Islet of Langerhans (tissue), 1 donor: ENCODE data around the gene TMBIM1.
"Not testable (repeated sequence)": the region's sequence is repeated elsewhere in the genome, so short reads cannot be mapped to it uniquely, and the experiment has no call there.

Experiments used
- FAIRE-seq: peaks from one replicate; lab custom pipeline; 2011; peaks lifted over from hg19 to GRCh38; lab: Jason Lieb, UNC

TMBIM1 gene

GRCh38 chr2:218318241-218318640 is 25.9 kb upstream of the TMBIM1 start:
- no peak for FAIRE-seq

- no peak for FAIRE-seq
Measured at GRCh38 chr2:218317835-218318234, 25.5 kb upstream of the TMBIM1 start.

- no peak for FAIRE-seq
Measured at GRCh38 chr2:218317303-218317630, 25.0 kb upstream of the TMBIM1 start.

- FAIRE-seq = no peak
Measured at GRCh38 chr2:218315397-218315796, 23.1 kb upstream of the TMBIM1 start.

- FAIRE-seq = not testable (repeated sequence)
Measured at GRCh38 chr2:218314764-218315163, 22.5 kb upstream of the TMBIM1 start.

GRCh38 chr2:218313356-218313755 is 21.1 kb upstream of the TMBIM1 start:
- FAIRE-seq = no peak

GRCh38 chr2:218312267-218312756 is 20.0 kb upstream of the TMBIM1 start:
- FAIRE-seq = no peak

GRCh38 chr2:218311541-218312266 is 19.4 kb upstream of the TMBIM1 start:
- FAIRE-seq = not testable (repeated sequence)

GRCh38 chr2:218310853-218311540 is 18.7 kb upstream of the TMBIM1 start:
- FAIRE-seq = no peak

GRCh38 chr2:218307415-218308090 is 15.2 kb upstream of the TMBIM1 start:
- no peak for FAIRE-seq

- no peak for FAIRE-seq
Measured at GRCh38 chr2:218306184-218306920, 14.0 kb upstream of the TMBIM1 start.

- FAIRE-seq = no peak
Measured at GRCh38 chr2:218305383-218305782, 13.1 kb upstream of the TMBIM1 start.

GRCh38 chr2:218301176-218301819 is 9.0 kb upstream of the TMBIM1 start:
- peak; percentile 85 for FAIRE-seq

- FAIRE-seq = no peak
Measured at GRCh38 chr2:218300141-218300540, 7.8 kb upstream of the TMBIM1 start.

- FAIRE-seq = no peak
Measured at GRCh38 chr2:218298314-218298875, 6.1 kb upstream of the TMBIM1 start.

GRCh38 chr2:218296847-218297246 is 4.5 kb upstream of the TMBIM1 start:
- FAIRE-seq = no peak

GRCh38 chr2:218296200-218296599 is 3.9 kb upstream of the TMBIM1 start:
- FAIRE-seq = no peak

GRCh38 chr2:218295029-218295428 is 2.7 kb upstream of the TMBIM1 start:
- FAIRE-seq = no peak

GRCh38 chr2:218294430-218295022 is 2.2 kb upstream of the TMBIM1 start:
- FAIRE-seq = no peak

- no peak for FAIRE-seq
Measured at GRCh38 chr2:218293715-218294429, 1.6 kb upstream of the TMBIM1 start.
